ENCODE measurements around the gene ZG16B. TPM values are rescaled to one million over a fixed set of nuclear protein-coding genes. Genes with fewer than 3 reads are reported as not detected.
A peak's percentile ranks its signal among the peaks of the same experiment; 100 is the strongest.

ZG16B gene
- total RNA-seq, 1 experiment from 2014 or later = 19.9 TPM

DNA sequence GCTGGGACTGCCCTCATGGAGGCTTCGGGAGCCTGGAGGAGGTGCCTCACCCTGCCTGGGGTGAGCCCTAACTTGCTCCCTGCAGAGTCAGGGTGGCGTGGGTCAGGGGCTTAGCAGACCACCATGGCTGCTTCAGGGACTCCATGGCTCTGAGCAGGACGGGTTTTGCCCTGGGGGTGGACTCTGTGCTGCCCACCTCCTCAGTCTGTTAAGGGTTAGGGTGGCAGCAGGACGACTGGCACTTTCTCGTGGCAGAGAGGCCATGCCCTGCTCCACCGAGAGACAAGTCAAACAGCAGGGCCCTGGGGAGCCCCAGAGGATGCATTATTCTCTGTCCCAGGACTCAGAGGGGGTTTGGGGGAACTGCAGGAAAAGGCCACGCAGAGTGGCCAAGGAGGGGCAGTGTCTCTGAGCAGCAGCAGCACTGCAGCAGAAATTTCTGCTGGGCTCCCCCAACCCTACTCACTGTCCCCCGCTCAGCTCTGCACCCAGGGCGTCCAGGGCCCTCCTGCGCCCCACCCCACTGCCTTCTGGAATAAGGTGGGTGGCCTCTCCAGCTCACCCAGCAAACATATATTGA, 29.7 kb downstream of the ZG16B start:
- no peak overlapping the region for H3K27ac ChIP-seq
- intact Hi-C loops (cut with micrococcal nuclease; ENCODE audit: unreplicated experiment) = loop anchor here (2.0 to 5.0 kb wide), 2 partner anchors 42 to 83 kb away; partner anchors contain the start of genes ELOB and PRSS21
- peaks cover 32% of the 10 kb centered on the region; the same call in 1 of the 2 replicates for H3F3A ChIP-seq (ENCODE audit: insufficient read depth, low read depth)
- ChIA-PET POLR2A (ENCODE audit: unreplicated experiment) (no interaction called here), CTCF (no interaction called here)
- H3K27me3 ChIP-seq (ENCODE audit: insufficient read depth, low read depth) = no peaks in the 10 kb centered on the region
- peaks cover 27% of the 10 kb centered on the region for H3K79me2 ChIP-seq (ENCODE audit: low read depth)
- TF ChIP-seq, protein P1, sequence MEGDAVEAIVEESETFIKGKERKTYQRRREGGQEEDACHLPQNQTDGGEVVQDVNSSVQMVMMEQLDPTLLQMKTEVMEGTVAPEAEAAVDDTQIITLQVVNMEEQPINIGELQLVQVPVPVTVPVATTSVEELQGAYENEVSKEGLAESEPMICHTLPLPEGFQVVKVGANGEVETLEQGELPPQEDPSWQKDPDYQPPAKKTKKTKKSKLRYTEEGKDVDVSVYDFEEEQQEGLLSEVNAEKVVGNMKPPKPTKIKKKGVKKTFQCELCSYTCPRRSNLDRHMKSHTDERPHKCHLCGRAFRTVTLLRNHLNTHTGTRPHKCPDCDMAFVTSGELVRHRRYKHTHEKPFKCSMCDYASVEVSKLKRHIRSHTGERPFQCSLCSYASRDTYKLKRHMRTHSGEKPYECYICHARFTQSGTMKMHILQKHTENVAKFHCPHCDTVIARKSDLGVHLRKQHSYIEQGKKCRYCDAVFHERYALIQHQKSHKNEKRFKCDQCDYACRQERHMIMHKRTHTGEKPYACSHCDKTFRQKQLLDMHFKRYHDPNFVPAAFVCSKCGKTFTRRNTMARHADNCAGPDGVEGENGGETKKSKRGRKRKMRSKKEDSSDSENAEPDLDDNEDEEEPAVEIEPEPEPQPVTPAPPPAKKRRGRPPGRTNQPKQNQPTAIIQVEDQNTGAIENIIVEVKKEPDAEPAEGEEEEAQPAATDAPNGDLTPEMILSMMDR (conservative IDR thresholded peaks at IDR 0.05) = no peak
- no peak for TF ChIP-seq EZH2 (IDR thresholded peaks at IDR 0.05; ENCODE audit: low read depth)
- no peak overlapping the region for H3K4me3 ChIP-seq
- H4K20me1 ChIP-seq (ENCODE audit: insufficient read depth) = peaks cover 5% of the 10 kb centered on the region
- no TSS peak for BruUV-seq (replicated peaks)
- H3K36me3 ChIP-seq (ENCODE audit: low read depth) = peaks cover 14% of the 10 kb centered on the region
- H3K4me2 ChIP-seq = no peak overlapping the region
- H3K9me2 ChIP-seq (ENCODE audit: insufficient read depth) = no peaks in the 10 kb centered on the region
- H3K9me3 ChIP-seq (ENCODE audit: insufficient read depth, low read depth) = peaks cover 7% of the 10 kb centered on the region
- no peak overlapping the region for H2AFZ ChIP-seq
- peaks cover 14% of the 10 kb centered on the region for H3K4me1 ChIP-seq (replicated peaks; ENCODE audit: insufficient read depth)
- DNase-seq = no peak

DNA sequence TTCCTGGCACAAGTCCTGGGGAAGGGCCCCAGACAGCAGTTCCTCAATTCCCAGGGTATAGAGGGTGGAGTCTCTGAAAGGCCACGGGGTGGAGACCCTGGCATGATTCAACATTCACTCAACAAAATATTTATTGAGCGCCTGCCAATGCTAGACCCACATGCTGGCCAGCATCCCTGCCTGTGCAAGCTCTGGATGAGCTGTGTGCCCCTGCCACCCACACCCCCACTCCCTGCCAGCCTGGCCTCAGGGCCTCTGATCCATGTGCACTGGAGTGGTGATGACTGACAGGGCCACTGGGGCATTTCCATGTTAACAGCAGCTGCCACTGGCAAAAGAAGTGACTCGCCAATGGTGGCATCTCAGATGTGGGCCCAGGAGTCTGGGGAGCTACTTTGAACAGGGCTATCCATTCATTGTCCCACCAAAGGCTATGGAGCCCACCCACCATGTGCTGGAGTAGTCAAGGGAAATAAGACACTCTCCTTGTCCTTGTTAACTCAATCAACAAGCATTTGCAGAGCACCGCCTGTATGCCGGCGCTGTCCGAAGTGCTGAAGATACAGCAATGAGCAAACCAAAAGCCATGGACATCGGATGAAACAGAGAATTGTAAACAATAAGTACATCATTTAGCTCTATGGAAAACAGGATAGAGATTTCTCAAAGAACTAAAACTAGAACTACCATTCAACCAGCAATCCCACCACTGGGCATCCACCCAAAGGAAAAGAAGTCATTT, 30.9 kb downstream of the ZG16B start:
- Histone ChIP-seq H3K27ac (no peak overlapping the region), H3K27me3 (ENCODE audit: insufficient read depth, low read depth) (no peaks in the 10 kb centered on the region), H3K9me2 (ENCODE audit: insufficient read depth) (no peaks in the 10 kb centered on the region), H3F3A (ENCODE audit: insufficient read depth, low read depth) (peaks cover 20% of the 10 kb centered on the region; the same call in 1 of the 2 replicates), H3K4me1 (replicated peaks; ENCODE audit: insufficient read depth) (peaks cover 14% of the 10 kb centered on the region), H3K4me3 (no peak overlapping the region), H2AFZ (no peak overlapping the region), H3K36me3 (ENCODE audit: low read depth) (peaks cover 2% of the 10 kb centered on the region), H3K4me2 (no peak overlapping the region), H3K79me2 (ENCODE audit: low read depth) (peaks cover 17% of the 10 kb centered on the region), H4K20me1 (ENCODE audit: insufficient read depth) (peaks cover under 1% of the 10 kb centered on the region; the same call in 1 of the 2 replicates), H3K9me3 (ENCODE audit: insufficient read depth, low read depth) (no peaks in the 10 kb centered on the region)
- ChIA-PET CTCF (no interaction called here), POLR2A (ENCODE audit: unreplicated experiment) (interaction anchor here (0.6 kb wide), 1 partner anchor 108 kb away, joined by 3 read pairs; the partner anchor contains the start of gene SRRM2)
- peak in 1 of 2 experiments; percentile 57 for DNase-seq
- no TSS peak for BruUV-seq (replicated peaks)
- TF ChIP-seq, protein P1 (conservative IDR thresholded peaks at IDR 0.05) = no peak
- TF ChIP-seq EZH2 (IDR thresholded peaks at IDR 0.05; ENCODE audit: low read depth) = no peak
- intact Hi-C loops (cut with micrococcal nuclease; ENCODE audit: unreplicated experiment) = no loop called here

DNA sequence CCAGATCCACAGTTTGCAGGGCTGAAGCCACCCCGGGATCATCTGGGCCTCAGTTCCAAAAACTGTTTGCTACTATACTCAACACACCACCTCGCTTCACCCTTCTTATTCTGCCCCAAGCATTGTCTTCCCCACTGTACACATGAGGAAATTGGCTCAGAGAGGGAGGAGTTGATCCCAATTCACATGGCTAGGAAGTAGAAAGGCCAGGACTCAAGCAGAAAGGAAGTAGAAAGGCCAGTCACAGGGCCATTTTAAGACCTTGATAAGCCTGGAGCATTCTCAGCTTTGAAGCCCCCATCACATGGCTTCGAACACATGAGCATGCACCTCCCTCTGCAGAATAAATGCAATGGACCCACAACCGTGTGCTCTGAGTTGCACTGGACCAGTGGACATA, 35.5 kb downstream of the ZG16B start:
- Histone ChIP-seq H3K79me2 (ENCODE audit: low read depth) (no peaks in the 10 kb centered on the region), H3F3A (ENCODE audit: insufficient read depth, low read depth) (peaks cover 29% of the 10 kb centered on the region; the same call in 1 of the 2 replicates), H3K27ac (no peak overlapping the region), H2AFZ (no peak overlapping the region), H3K36me3 (ENCODE audit: low read depth) (no peaks in the 10 kb centered on the region), H3K4me2 (no peak overlapping the region), H3K9me2 (ENCODE audit: insufficient read depth) (no peaks in the 10 kb centered on the region), H3K4me3 (no peak overlapping the region), H4K20me1 (ENCODE audit: insufficient read depth) (no peaks in the 10 kb centered on the region), H3K27me3 (ENCODE audit: insufficient read depth, low read depth) (no peaks in the 10 kb centered on the region), H3K4me1 (replicated peaks; ENCODE audit: insufficient read depth) (peaks cover 5% of the 10 kb centered on the region; the same call in 1 of the 2 replicates), H3K9me3 (ENCODE audit: insufficient read depth, low read depth) (no peaks in the 10 kb centered on the region)
- BruUV-seq (replicated peaks) = no TSS peak
- no peak for DNase-seq
- POLR2A ChIA-PET (ENCODE audit: unreplicated experiment) = no interaction called here
- TF ChIP-seq, protein P1 (conservative IDR thresholded peaks at IDR 0.05) = no peak
- no peak for TF ChIP-seq EZH2 (IDR thresholded peaks at IDR 0.05; ENCODE audit: low read depth)
- CTCF ChIA-PET = no interaction called here
- intact Hi-C loops (cut with micrococcal nuclease; ENCODE audit: unreplicated experiment) = no loop called here
